ENCODE data around the gene ARV1.
"Not testable (repeated sequence)": the region's sequence is repeated elsewhere in the genome, so short reads cannot be mapped to it uniquely, and the experiment has no call there.

ARV1 gene

DNA sequence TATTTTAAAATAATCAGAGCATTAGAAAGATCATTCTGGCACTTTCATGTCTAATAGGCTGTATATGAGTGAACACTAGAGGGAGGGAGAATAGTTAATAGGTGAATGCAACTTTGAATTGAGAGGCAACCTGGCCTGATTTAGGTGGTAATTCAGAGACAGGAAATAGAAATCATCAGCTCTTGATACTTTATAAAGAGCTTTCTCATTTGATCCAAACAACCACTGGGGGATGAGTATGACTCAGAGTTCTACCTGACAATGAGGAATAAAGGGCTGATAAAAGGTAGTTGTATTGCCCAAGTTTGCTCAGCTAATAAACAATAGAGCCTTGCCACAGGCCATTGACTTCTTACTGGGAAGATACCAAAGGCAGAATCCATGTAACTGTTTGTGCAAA lies 66.4 kb downstream of the ARV1 start:
- DNase-seq: no peak

DNA sequence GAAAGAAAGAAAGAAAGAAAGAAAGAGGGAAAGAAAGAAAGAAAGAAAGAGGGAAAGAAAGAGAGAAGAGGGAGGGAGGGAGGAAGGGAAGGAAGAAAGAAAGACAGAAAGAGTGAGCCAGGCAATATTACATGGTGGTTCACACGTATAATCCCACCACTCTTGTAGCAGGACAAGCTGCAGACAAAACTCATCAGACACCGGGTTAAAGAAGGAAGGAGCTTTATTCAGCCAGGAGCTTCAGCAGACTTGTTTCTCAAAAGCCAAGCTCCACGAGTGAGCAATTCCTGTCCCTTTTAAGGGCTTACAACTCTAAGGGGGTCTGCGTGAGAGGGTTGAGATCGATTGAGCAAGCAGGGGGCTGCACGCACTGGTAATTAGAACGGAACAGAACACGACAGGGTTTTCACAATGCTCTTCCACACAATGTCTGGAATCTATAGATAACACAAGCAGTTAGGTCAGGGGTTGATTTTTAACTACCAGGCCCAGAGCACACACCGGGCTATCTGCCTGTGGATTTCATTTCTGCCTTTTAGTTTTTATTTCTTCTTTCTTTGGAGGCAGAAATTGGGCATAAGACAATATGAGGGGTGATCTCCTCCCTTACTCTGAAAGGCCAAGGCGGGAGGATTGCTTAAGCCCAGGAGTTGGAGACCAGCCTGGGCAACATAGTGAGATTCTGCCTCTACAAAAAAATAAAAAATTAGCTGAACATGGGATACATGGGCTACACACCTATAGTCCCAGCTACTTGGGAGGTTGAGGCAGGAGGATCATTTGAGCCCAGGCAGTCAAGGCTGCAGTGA lies 67.2 kb downstream of the ARV1 start:
- DNase-seq: not testable (repeated sequence)

DNA sequence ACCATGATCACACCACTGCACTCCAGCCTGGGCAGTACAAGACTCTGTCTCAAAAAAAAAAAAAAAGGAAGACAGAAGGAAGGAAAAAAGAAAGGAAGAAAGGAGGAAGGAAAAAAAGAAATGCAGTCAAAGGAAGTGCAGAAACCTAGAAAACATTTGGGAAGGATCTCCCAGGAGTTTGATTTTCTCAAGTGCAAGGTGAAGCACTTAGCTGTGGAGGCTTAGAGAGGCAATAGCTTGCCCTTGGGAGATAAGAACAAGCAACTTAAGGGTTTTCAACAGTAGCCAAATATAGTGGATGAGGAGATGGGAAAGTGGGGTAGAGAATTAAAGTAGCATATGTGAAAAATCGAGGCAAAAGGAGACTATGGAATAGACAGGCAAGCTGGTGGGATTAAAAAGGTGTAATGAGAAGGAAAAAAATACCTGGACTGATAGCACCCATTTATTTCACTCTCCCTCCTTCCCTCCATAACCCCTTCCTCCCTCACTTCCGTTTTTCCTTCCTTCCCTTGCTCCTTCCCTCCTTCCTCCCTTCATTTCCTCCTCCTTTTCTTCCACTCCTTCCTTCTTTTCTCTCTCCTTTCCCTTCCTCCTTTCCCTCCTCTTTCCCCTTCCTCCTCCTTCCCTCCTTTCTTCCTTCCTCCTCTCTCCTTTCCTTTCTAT lies 68.0 kb downstream of the ARV1 start:
- DNase-seq: no peak

DNA sequence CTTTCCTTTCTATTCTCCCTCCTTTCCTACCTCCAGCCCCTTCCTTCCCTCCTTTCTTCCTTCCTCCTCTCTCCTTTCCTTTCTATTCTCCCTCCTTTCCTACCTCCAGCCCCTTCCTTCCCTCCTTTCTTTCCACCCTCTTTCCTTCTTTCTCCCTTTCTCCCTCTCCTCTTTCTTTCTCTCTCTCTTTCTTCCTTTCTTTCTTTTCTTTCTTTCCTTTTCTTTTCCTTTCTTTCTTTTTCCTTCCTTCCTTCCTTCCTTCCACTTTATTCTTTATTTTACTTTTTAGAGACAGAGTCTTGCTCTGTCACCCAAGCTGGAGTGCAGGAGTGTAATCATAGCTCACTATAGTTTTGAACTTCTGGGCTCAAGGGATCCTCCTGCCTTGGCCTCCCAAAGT lies 68.6 kb downstream of the ARV1 start:
- DNase-seq: not testable (repeated sequence)

DNA sequence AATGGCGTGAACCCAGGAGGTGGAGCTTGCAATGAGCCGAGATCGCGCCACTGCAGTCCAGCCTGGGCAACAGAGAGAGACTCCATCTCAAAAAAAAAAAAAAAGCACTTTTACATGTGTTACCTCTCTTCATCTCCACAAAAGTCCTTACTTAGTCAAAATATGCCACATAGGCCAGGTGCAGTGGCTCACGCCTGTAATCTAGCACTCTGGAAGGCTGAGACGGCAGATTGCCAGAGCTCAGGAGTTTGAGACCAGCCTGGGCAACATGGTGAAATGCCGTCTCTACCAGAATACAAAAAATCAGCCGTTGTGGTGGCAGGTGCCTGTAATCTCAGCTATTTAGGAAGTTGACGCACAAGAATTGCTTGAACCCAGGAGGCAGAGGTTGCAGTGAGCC lies 69.5 kb downstream of the ARV1 start:
- DNase-seq: not testable (repeated sequence)

DNA sequence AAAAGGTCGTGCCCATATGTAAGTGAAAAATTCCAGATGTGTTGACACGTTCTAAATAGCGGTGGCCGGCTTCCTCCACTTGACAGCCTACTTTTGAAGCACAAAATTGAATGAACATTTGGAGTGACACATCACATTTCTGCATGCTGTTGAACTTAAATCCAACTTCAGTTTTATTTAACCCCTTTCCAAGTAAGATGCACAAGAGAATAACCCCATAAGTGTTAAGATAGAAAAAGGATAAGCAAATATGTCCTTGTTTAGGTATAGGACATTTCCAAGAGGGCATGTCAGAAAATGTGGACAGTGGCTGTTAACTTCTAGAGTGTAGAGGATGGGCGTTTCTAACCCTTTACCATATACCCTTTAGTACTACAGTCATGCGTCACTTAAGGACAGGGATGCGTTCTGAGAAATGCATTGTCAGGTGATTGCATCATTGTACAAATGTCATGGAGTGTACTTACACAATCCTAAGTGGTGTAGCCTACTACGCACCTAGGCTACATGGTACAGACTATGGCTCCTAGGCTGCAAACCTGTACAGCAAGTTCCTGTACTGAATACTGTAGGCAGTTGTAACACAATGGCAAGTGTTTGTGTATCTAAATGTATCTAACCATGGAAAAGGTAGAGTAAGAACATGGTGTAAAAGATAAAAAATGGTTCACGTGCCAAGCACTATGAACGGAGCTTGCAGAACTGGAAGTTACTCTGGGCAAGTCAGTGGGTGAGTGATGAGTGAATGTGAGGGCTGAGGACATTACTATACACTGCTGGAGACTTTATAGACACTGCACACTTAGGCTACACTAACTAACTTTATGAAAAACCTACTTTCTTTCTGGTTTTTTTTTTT lies 70.5 kb downstream of the ARV1 start:
- no peak for DNase-seq
